NCI-H345 treated with DMSO at 0.1 percent for 48 hours (cell line): ENCODE results near the gene CRIP3.
"Not testable (repeated sequence)": the region's sequence is repeated elsewhere in the genome, so short reads cannot be mapped to it uniquely, and the experiment has no call there.

ENCODE experiments used
- DNase-seq: peaks from one replicate; lab custom pipeline; 2025; ENCODE audit not compliant: unreplicated experiment; lab: John Stamatoyannopoulos, UW

CRIP3 gene

DNA sequence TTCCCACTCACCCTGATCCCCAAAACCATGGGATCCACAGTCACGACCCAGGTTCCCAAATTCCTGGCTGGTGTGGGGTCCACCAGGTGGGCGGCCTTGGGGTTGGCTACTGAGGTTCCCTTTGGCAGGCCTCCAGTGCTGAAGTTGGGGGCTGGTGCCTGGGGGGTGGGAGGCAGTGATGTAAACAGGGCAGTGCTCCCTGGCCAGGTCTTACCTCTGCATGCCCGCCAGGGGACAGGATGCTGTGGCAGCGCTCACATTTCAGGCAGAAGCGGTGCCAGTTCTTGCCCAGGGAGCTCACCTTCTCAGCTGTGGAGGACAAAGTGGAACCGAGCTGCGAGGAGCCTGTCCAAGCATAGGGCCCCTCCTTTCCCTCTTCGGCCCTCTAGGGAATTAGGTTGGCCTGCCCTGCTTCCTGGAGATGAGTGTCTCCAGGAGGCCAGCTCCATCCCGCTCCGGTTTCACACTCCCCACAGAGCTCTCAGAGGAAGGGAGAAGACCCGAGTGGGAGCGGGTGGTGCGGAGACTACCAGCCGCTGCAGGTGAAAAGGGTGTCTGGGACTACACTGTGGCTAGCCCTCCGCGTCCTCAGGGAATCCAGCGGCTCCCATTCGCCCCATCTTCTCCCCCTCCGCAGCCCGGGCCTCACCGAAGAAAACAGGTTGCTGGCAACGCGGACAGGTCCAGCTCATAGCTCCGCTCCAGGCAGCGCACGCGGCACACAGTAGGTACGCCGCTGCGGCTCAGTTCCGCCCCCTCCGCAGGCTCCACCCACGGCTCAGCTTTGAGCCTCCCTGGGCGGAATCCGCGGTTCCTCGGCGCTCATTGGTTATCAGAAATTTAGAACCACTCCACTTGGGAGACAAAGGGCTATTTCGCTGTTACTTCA lies at the start of gene CRIP3:
Gene CRIP3 (minus strand): TSS at position 726 of the 889 bp plus-strand sequence. CDS start 34 bp downstream, at position 692.
- peak; percentile 53 for DNase-seq

GRCh38 chr6:43355862-43356590 lies 47.4 kb upstream of the CRIP3 start:
- no peak for DNase-seq

GRCh38 chr6:43351951-43352350 lies 43.3 kb upstream of the CRIP3 start:
- not testable (repeated sequence) for DNase-seq

DNA sequence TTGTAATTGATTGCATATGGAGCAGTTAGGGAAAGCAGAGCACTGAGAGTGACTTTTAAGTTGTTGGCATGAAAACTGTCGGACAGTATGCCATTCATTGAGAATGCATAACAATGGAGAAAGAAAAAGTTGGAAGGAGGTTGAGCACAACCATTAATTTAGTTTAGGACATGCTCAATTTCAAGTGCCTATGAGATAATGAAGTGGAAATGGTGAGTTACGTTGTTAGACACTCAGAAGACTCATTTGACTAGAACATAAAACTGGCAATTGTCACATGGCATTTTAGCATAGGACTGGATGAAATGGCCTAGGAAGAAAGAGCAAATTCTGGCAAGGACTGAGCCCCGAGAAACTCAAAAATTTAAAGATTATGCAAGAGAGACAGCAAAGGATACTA lies 38.8 kb upstream of the CRIP3 start:
- no peak for DNase-seq

DNA sequence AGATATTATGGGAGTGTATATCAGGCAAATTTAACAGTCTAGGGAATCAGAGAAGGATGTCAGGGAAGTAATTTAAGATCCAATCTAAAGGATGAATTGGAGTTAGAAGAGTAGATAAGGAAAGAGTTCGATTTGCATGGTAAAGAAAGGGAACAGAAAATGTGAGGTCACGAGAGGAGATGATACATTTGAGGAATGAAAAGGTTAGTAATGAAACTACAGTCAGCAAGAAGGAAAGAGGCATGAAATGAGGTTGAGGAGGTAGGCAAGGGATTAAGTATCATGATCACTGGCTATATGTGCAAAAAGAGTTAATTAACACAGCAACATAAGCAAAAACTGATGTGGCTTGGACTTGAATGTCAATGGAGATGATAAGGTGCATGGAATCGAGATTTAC lies 38.4 kb upstream of the CRIP3 start:
- DNase-seq, result no peak

- DNase-seq, result not testable (repeated sequence)
Measured at GRCh38 chr6:43346243-43346642, 37.6 kb upstream of the CRIP3 start.

DNA sequence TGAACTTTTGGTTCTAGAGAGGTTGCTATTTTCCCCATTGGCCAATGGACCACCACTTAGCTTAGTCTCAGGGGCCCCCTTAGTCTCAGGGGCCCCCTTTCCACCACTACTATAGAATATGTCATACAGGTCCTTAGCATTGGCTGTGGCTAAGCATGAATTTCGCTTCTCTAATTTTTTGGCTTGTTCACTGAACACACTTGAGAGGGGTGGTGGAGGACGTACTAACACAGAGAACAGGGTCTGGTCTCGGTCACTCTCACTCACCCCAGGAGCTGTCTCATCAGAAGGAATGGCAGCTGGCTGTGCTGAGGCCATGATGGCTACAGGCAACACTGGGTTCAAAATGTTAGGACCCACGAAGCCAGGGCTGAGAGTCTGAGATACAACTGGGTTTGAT lies 30.5 kb upstream of the CRIP3 start:
- DNase-seq, result no peak

DNA sequence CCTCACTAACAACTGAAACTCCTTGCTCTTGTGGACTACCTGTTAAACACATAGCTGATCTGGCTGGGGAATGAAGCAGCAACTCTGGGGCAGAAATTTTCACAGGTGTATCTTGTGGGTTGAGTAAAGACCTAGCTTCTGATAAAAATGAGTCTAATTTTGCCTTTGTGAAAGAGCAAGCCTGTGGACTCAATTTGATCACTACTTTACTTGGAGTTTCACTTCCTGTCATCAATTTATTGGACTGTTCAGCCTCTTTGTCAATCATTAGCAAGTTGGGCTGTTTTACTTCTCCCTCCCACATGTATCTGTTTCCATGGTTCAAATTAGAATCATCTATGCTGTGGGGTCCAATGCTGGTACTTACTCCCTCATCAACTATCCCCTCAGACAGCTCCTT lies 29.6 kb upstream of the CRIP3 start:
- DNase-seq, result no peak

GRCh38 chr6:43336382-43336781 lies 27.8 kb upstream of the CRIP3 start:
- DNase-seq, result no peak

- DNase-seq, result no peak
Measured at GRCh38 chr6:43335469-43335868, 26.8 kb upstream of the CRIP3 start.

DNA sequence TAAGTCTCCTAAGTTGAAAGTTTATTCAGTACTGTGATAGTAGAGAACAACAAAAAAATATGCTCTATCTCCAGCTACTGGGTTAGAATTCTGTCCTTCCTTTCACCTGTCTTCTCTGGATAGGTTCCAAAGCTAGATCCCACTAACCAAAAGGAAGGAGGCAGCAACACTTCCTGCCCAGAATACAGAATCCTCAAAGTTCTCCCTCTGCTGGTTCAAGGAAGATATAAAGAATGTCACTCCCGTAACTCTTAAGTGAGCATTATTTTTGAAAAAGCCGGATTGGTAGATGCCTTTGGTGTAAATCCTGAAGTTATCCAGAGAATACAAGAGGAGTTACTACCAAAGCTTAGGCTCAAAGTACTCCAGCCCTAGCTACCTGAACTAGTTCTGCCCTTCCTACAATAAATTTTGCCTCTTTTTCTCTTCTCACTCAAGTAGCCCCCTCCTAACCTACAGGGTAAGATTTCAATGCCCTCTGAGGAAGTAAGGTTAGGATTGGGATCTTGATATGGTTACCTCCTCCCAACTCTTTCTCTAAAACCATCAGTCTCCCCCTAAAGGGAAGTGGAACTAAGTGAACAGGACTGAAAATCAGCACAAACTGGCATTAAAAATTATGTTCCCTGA lies 26.0 kb upstream of the CRIP3 start:
- DNase-seq, result no peak

- no peak for DNase-seq
Measured at GRCh38 chr6:43331891-43332290, 23.3 kb upstream of the CRIP3 start.

- no peak for DNase-seq
Measured at GRCh38 chr6:43331470-43331869, 22.8 kb upstream of the CRIP3 start.

- DNase-seq, result no peak
Measured at GRCh38 chr6:43328528-43328927, 19.9 kb upstream of the CRIP3 start.

DNA sequence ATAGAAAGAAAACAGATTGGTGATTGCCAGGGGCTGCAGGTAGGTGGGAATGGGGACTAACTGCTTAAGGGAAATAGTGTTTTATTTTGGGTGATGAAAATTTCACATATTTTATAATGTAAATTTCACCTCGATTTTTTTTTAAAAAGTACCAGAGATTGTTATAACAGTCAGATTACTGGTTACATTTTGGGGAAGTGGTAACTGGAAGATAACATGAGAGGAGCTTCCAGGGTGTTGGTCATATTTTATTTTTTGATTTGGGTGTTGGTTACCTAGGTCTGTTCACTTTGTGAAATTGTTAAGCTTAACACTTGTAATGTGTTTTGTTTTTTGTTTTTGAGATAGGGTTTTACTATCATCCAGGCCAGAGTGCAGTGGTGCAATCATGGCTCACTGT lies 17.2 kb upstream of the CRIP3 start:
- DNase-seq, result no peak

GRCh38 chr6:43318011-43318410 lies 9.4 kb upstream of the CRIP3 start:
- no peak for DNase-seq

- no peak for DNase-seq
Measured at GRCh38 chr6:43313813-43314212, 5.2 kb upstream of the CRIP3 start.

DNA sequence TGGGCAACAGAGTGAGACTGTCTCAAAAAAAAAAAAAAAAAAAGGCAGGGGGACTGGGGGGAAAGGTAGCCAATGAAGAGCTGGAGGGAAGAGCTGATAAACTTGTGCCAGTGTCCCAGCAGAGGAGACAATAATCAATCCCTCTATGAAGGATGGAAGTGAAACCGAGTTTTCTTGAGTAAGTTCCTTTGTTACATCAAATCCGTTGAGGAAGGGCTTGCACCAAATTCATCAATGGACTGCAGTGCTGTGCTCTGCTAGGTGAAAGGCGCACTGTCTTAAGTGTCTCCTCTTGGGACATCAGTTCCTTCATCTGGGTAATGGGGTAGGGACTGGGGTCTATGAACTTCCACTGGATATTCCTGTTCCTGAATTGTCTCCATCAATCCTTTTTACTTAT lies 3.0 kb upstream of the CRIP3 start:
- no peak for DNase-seq

- no peak for DNase-seq
Measured at GRCh38 chr6:43310624-43311023, 2.0 kb upstream of the CRIP3 start.

GRCh38 chr6:43310134-43310533 lies 1.5 kb upstream of the CRIP3 start:
- DNase-seq, result no peak

- DNase-seq, result no peak
Measured at GRCh38 chr6:43308990-43309477, 408 bp upstream of the CRIP3 start.
